GM13977 (cell line): ENCODE results near the gene LYPD1.

Experiments used
- DNase-seq: peaks from one replicate; pipeline ENCODE4 v3.0.0; 2012; ENCODE audit warnings: low spot score
- CTCF ChIP-seq: IDR thresholded peaks from 2 replicates; pipeline ENCODE4 v1.5.1; 2012; ENCODE audit warnings: mild to moderate bottlenecking, control low read depth; ENCODE audit not compliant: insufficient read depth; ENCODE audit errors: extremely low read depth, missing control alignments
- in situ Hi-C: fragments of 300-500 bp; cut with MboI; formaldehyde crosslinking; loops from one replicate; pipeline ENCODE4 v1.12.0; 2022; ENCODE audit warnings: low sequenced_read_pairs, low pct_unique_long_range_greater_than_20kb, mixed read lengths, inconsistent platforms; ENCODE audit not compliant: unreplicated experiment

LYPD1 gene

GRCh38 chr2:132636346-132636745 lies 33.7 kb downstream of the LYPD1 start:
- TF ChIP-seq CTCF: no peak
- no peak for DNase-seq
- in situ Hi-C loops: no loop called here

- no peak for DNase-seq
- in situ Hi-C loops: no loop called here
- no peak for TF ChIP-seq CTCF
Observed at GRCh38 chr2:132633635-132634034, 36.4 kb downstream of the LYPD1 start.

- in situ Hi-C loops: no loop called here
- no peak for TF ChIP-seq CTCF
- no peak for DNase-seq
Observed at GRCh38 chr2:132632000-132632649, 37.9 kb downstream of the LYPD1 start.

GRCh38 chr2:132627536-132627935 lies 42.5 kb downstream of the LYPD1 start:
- DNase-seq: no peak
- TF ChIP-seq CTCF: no peak
- in situ Hi-C loops: no loop called here

- in situ Hi-C loops: no loop called here
- no peak for DNase-seq
Observed at GRCh38 chr2:132623096-132623839, 46.7 kb downstream of the LYPD1 start.

More at GRCh38 chr2:132623096-132623839, 46.7 kb downstream of the LYPD1 start:
- TF ChIP-seq CTCF: no peak
